ENCODE results near the gene ARHGAP6.

GRCh38 chrX:11272863-11273262 is 392.9 kb downstream of the ARHGAP6 start:
- no peak for TF ChIP-seq CTCF (IDR thresholded peaks at IDR 0.05)
- TF ChIP-seq EP300 (IDR thresholded peaks at IDR 0.05): no peak

All from ovary (tissue), 3 donors.